KMS-11 (cell line): ENCODE measurements around the gene RHOC.

Source experiments
- H2AFZ ChIP-seq: fragments of 200-600 bp; sonication (generic); 2 replicates; pipeline ENCODE4 v1.6.1; 2016; ENCODE audit warnings: antibody characterized with exemption, mixed run types, low read depth
- H3K27ac ChIP-seq: fragments of 200-600 bp; sonication (generic); 2 replicates; pipeline ENCODE4 v1.6.1; 2016; ENCODE audit warnings: mild to moderate bottlenecking, mixed run types
- H3K27me3 ChIP-seq: fragments of 200-600 bp; sonication (generic); 2 replicates; pipeline ENCODE4 v1.6.1; 2017; ENCODE audit warnings: mild to moderate bottlenecking, low read depth, mixed run types, moderate library complexity; ENCODE audit not compliant: insufficient read depth
- H3K36me3 ChIP-seq: fragments of 200-600 bp; sonication (generic); 2 replicates; pipeline ENCODE4 v1.6.1; 2017; ENCODE audit warnings: mild to moderate bottlenecking, mixed run types; ENCODE audit not compliant: insufficient read depth
- H3K4me1 ChIP-seq: fragments of 200-600 bp; sonication (generic); 2 replicates; pipeline ENCODE4 v1.6.1; 2016; ENCODE audit warnings: mild to moderate bottlenecking, low read depth, mixed run types; ENCODE audit not compliant: poor library complexity, severe bottlenecking
- H3K4me2 ChIP-seq: fragments of 200-600 bp; sonication (generic); 2 replicates; pipeline ENCODE4 v1.7.0; 2016; ENCODE audit warnings: mild to moderate bottlenecking, mixed run types
- H3K4me3 ChIP-seq: fragments of 200-600 bp; sonication (generic); IDR thresholded peaks from 2 replicates; pipeline ENCODE4 v1.6.1; 2017; ENCODE audit warnings: low read depth, low read length, mixed read lengths; ENCODE audit not compliant: insufficient read depth
- H3K79me2 ChIP-seq: fragments of 200-600 bp; sonication (generic); 2 replicates; pipeline ENCODE4 v1.6.1; 2016; ENCODE audit warnings: low read depth, mixed run types; ENCODE audit not compliant: insufficient read depth
- H3K9ac ChIP-seq: fragments of 200-600 bp; sonication (generic); 2 replicates; pipeline ENCODE4 v1.6.1; 2016; ENCODE audit warnings: mild to moderate bottlenecking, mixed run types
- H4K20me1 ChIP-seq: fragments of 200-600 bp; sonication (generic); 2 replicates; pipeline ENCODE4 v1.6.1; 2016; ENCODE audit warnings: mild to moderate bottlenecking, mixed run types; ENCODE audit not compliant: insufficient read depth
- CTCF ChIP-seq: fragments of 200-600 bp; sonication (generic); conservative IDR thresholded peaks from 2 replicates; pipeline ENCODE4 v1.6.1; 2017; ENCODE audit warnings: low read depth, mild to moderate bottlenecking, antibody characterized with exemption, low read length, moderate library complexity, mixed read lengths

Gene RHOC

GRCh38 chr1:112708489-112708888 lies 1.6 kb upstream of the RHOC start:
- Histone ChIP-seq H3K79me2 (peaks cover 17% of the 10 kb centered on the region), H3K9ac (no peak overlapping the region), H3K27ac (no peak overlapping the region), H3K4me1 (peaks cover 10% of the 10 kb centered on the region), H4K20me1 (no peaks in the 10 kb centered on the region), H3K4me2 (no peak overlapping the region), H3K27me3 (no peaks in the 10 kb centered on the region), H3K36me3 (no peaks in the 10 kb centered on the region), H2AFZ (no peak overlapping the region), H3K4me3 (no peak overlapping the region)
- no peak for TF ChIP-seq CTCF

- no peak overlapping the region for H3K4me3 ChIP-seq
- no peak overlapping the region; the same call in 1 of the 2 replicates for H3K9ac ChIP-seq
- peaks cover 17% of the 10 kb centered on the region for H3K79me2 ChIP-seq
- H3K27me3 ChIP-seq, result no peaks in the 10 kb centered on the region
- H4K20me1 ChIP-seq, result no peaks in the 10 kb centered on the region
- H2AFZ ChIP-seq, result peak overlapping the region; percentile 41; the same call in 1 of the 2 replicates
- peak overlapping the region; percentile 48; the same call in 1 of the 2 replicates for H3K4me2 ChIP-seq
- peaks cover 10% of the 10 kb centered on the region for H3K4me1 ChIP-seq
- H3K36me3 ChIP-seq, result no peaks in the 10 kb centered on the region
- no peak for TF ChIP-seq CTCF
- H3K27ac ChIP-seq, result no peak overlapping the region
These were observed 1.1 kb upstream of the RHOC start for GRCh38 chr1:112708002-112708448.

- H2AFZ ChIP-seq, result peak overlapping the region; percentile 41
- peak; percentile 51 for TF ChIP-seq CTCF
- H4K20me1 ChIP-seq, result no peaks in the 10 kb centered on the region
- peaks cover 17% of the 10 kb centered on the region for H3K79me2 ChIP-seq
- no peak overlapping the region for H3K27ac ChIP-seq
- H3K36me3 ChIP-seq, result no peaks in the 10 kb centered on the region
- no peaks in the 10 kb centered on the region for H3K27me3 ChIP-seq
- no peak overlapping the region for H3K4me3 ChIP-seq
- no peak overlapping the region; the same call in 1 of the 2 replicates for H3K9ac ChIP-seq
- peaks cover 10% of the 10 kb centered on the region for H3K4me1 ChIP-seq
- H3K4me2 ChIP-seq, result peak overlapping the region; percentile 48
These were observed 484 bp upstream of the RHOC start for GRCh38 chr1:112707221-112708001.

- Histone ChIP-seq H2AFZ (0 out of 2 replicates have a peak overlapping the region, but pooled peaks have one; percentile 30), H3K79me2 (peaks cover 17% of the 10 kb centered on the region), H3K4me2 (peak overlapping the region; percentile 92), H3K36me3 (no peaks in the 10 kb centered on the region), H3K9ac (peak overlapping the region; percentile 57; the same call in 1 of the 2 replicates), H3K4me1 (peaks cover 32% of the 10 kb centered on the region), H3K4me3 (peak overlapping the region; percentile 14), H3K27ac (peak overlapping the region; percentile 68), H3K27me3 (no peaks in the 10 kb centered on the region), H4K20me1 (no peaks in the 10 kb centered on the region)
- TF ChIP-seq CTCF, result no peak
These were observed 1.8 kb downstream of the RHOC start for GRCh38 chr1:112704934-112705627.
